Adipose tissue (tissue), 3 donors: ENCODE data around the gene AKTIP. TPM values are rescaled to one million over a fixed set of nuclear protein-coding genes. Genes with fewer than 3 reads are reported as not detected.

ENCODE experiments used
- polyA plus RNA-seq, 3 donors: library from polyadenylated mRNA; stranded (reverse); fragments of 200-250 nt; gene quantifications; one replicate each; pipeline ENCODE4 v1.2.3, GENCODE V29; 2013
- donor health status: healthy with polysubstance abuse.
- donor health status: Bipolar disorder and iron deficiency.
- donor health status: healthy.

The AKTIP gene
- polyA plus RNA-seq, 3 donors, result 9.5 to 24.0 (median 22.0) TPM

Other genes starting within 250 kb of the AKTIP start
- gene RBL2, start 68.7 kb downstream of the AKTIP start, polyA plus RNA-seq, result 10 to 100 TPM; 35.2 to 42.7 (median 39.3) TPM
- 1 to 10 TPM in 1 of 3 donors, under 1 TPM in 2; 0.74 to 2.9 (median 0.94) TPM for gene RPGRIP1L, start 200.7 kb upstream of the AKTIP start, polyA plus RNA-seq
- gene FTO, start 200.9 kb upstream of the AKTIP start, polyA plus RNA-seq, result 10 to 100 TPM; 15.9 to 37.9 (median 25.5) TPM